NCI-H128 (cell line): ENCODE data around the gene MVD.
A peak's percentile ranks its signal among the peaks of the same experiment; 100 is the strongest.

Source experiments
- DNase-seq: peaks from one replicate; lab custom pipeline; 2025; ENCODE audit not compliant: unreplicated experiment; lab: John Stamatoyannopoulos, UW

MVD gene, protein sequence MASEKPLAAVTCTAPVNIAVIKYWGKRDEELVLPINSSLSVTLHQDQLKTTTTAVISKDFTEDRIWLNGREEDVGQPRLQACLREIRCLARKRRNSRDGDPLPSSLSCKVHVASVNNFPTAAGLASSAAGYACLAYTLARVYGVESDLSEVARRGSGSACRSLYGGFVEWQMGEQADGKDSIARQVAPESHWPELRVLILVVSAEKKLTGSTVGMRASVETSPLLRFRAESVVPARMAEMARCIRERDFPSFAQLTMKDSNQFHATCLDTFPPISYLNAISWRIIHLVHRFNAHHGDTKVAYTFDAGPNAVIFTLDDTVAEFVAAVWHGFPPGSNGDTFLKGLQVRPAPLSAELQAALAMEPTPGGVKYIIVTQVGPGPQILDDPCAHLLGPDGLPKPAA

DNA sequence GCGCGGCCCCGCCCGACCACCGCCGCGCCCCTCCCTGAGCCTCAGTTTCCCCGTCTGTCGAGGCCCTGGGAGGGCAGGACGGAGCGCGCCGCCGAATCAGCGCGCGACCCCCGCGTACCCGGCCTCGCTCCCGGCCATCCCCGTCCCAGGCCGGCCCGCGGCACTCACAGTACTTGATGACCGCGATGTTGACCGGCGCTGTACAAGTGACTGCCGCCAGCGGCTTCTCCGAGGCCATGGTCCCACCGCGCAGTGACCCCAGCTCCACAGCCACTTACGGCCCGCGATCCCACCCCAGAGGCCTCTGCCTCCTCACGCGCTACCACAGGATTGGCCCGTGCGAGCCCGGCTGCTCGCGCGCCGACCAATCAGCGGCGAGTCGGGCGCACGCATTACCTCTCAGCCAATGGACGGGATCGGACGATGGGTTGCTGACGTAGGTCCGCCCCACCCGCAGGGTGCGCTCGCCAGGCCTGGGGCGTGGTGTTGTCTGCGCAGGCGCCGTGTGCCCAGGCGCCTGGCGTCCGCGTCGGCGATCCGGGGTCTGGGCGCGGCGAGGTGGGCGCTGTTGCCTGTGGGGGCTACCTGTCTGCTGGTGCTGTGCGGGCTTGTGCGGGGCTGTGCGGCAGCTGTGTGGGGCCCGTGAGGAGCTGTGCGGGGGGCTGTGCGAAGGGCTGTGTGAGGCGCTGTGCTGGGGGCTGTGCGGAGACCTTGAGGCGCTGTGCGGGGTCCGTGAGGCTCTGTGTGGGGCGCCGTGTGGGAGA is at the start of gene MVD:
MVD (minus strand) TSS at position 249 of the 764 bp plus-strand sequence; CDS start at position 238, 11 bp downstream.
- peak; percentile 89 for DNase-seq

DNA sequence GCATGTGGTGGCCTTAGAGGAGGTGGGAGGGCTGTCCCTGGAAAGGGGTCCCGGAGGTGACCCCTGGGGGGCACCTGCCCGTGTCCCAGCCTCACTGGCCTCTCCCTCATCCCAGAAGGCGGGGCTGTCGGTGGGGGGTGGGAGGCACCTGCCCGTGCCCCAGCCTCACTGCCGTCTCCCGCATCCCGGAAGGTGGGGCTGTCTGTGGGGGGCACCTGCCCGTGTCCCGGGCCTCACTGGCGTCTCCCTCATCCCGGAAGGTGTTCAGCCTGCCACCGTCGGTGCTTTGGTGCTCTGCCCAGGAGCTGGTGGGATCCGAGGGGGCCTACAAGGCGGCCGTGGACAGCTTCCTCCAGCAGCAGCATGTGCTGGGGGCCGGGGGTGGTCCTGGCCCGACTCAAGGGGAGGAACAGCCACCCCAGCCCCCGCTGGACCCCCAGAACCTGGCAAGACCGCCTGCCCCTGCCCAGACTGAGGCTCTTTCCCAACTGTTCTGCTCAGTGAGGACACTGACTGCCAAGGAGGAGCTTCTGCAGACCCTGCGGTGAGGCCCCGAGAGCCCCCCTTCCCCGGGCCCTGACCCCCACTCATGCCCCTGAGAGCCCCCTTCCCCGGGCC is 49.6 kb upstream of the MVD start:
- no peak for DNase-seq

DNA sequence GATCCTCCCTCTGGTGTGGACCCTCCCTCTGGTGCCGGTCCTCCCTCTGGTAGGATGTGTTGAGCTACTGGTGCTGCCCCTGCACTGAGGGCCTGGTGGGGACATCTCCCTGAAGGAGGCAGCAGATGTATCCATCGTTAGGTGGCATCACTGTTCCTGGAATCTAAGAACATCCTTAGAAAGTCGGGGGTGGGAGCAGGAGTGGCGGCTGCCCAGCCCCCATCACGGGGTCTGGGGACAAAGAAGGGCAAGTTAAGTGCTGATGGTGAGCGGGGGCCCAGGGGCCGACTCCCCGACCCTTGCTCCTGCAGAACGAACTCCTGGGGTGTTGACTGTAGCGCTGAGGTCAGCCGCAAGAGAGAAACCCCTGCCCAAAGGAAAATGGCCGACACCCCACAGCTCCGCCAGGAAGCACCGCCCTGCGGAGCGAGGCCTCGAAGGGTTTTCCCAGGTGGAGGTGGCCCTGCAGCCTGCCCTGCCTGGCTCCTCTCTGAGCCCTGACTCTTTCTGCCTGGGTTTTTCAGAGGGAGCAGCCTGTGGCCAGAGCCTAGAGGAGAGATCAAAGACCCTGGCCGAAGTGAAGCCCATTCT is 49.0 kb upstream of the MVD start:
- DNase-seq, result no peak

DNA sequence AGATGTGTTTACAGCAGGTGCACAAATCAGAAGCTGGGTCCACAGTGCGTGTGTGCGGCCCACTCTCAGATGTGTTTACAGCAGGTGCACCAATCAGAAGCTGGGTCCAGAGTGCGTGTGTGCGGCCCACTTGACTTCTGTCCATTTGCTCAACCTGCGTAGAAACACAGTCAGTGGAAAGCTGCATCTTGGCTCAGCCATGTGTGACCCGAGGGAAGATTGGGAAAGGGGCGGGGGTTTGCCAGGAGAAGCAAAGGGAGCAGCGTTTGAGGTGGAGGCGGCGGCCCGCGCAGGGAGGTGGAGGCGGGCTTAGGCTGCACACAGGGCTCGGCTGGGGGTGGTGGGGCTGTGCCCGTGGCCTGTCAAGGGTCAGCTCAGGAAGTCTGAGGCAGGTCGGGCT is 47.7 kb upstream of the MVD start:
- DNase-seq, result no peak

DNA sequence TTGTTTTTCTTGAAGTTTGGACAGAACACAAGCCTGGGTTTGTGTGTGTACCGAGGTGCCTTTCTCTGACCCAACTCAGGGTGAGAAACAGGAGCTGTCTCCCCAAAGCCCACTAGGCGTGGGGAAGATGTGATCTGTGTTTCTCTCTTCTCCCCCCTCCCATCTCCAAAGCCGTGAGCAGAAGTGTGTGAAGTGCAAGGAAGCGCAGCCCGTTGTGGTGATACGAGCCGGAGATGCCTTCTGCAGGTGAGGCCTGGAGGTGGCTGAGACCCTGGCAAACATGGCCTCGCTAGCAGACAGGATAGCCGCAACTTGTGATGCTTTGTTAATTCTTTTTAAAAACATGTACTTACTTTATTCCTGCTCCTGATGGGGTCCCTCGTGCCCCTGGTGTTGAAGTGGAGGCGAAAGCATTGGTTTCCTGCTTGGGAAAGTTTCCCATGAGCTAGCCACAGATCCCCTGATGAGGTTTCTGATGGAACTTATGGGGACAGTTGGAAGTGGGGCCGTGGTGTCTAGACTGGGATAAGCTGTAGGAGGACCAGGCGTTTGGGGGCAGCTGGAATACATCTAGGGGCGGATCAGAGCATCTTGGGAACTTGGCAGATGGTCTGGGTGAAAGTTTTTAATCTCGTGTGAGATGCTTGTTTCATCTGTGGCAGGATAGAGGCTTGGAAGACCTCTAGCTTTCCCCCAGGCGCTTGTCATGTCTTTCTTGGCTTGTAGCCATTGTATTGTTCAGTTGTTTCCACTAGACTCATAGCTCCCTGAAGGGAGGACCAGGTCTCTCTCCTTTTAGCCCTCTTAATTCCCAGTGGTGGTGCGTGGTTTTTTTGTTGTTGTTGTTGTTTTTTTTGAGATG is 44.3 kb upstream of the MVD start:
- DNase-seq, result no peak

DNA sequence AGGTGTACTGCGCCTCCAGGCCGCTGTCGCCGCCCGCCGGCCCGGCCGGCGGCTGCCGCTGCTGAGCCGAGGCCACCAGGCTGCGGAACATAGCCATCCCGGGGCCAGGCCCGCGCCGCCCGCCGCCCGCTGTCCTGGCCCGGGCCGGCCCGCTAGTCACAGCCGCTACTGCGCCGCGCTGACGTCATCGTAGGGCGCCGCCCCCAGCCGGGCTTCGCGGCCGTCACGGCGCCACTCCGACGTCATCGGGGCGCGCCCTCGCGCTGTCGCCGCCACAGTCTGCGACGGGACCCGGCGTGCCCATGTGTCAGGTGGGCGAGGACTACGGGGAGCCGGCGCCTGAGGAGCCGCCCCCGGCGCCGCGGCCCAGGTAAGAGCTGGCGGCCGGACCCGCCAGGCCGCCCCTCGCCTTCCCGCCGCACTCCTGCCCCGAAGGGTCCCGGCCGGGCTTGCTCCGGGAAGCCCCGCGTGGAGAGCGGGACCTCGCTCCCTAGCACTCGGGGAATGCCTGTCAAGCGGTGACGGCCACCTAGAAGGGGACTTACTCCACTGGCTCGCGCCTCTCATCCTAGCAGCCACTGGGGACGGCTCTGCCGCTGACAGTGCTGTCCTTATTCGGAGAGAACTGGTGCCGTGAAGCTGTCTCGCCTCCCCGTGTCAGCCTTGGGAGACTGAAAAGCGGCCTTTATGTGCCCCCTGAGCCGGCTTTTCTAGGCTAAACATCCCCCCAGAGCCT is 43.5 kb upstream of the MVD start, which contains the start of the genes CTU2 and RNF166:
CTU2 (plus strand) TSS at position 275 of the 736 bp plus-strand sequence; CDS start at position 303, 28 bp downstream.
RNF166 (minus strand) TSS at position 180 of the 736 bp plus-strand sequence; CDS start at position 97, 83 bp downstream.
- peak; percentile 29 for DNase-seq

DNA sequence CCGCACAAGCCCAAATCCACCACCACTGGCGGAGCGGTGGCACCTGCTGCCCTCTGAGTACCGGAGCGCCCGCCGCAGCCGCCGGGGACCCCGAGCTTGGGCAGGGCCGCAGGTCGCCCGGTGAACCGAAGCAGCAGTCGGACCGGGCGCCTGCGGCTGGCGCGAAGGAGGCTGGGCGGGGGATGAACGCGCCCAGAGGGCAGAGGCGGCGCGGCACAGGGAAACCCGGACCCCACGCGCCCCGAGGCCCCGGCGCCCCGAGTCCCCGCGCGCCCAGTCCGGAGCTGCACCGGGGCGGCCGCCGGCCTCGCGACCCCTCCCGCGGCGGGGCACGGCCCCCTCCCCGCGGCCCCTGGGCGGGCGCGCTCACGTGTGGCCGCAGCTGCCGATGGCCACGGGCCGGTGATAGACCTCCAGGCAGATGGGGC is 42.9 kb upstream of the MVD start:
- no peak for DNase-seq

DNA sequence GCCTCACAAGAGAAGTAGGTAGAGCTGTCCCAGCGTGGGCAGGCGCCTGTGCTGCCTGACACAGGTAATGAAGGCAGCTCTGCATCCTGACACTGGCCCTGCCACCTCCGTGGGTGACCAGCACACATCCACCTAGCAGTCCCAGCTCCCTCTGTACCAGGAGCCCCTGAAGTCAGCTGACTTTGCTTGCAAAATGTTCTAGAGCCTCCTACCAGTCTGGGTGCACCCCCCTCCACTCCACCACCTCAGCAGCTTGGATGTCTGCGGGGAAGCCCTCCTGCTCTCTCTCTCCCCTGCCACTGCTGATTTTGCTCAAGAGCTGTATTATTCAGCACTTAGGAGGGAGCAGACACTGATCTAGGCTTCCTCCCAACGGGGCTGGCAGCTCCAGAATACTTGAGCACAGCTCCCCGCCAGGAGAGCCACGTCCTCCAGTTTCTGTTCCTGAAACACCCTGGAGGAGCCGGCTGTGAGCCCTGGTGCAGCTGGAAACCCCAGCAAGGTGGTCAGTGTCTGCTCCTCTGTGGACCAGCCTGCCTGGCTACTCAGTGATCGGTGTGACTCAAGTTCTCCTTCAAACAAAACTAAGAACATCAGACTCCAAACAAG is 42.3 kb upstream of the MVD start:
- no peak for DNase-seq

DNA sequence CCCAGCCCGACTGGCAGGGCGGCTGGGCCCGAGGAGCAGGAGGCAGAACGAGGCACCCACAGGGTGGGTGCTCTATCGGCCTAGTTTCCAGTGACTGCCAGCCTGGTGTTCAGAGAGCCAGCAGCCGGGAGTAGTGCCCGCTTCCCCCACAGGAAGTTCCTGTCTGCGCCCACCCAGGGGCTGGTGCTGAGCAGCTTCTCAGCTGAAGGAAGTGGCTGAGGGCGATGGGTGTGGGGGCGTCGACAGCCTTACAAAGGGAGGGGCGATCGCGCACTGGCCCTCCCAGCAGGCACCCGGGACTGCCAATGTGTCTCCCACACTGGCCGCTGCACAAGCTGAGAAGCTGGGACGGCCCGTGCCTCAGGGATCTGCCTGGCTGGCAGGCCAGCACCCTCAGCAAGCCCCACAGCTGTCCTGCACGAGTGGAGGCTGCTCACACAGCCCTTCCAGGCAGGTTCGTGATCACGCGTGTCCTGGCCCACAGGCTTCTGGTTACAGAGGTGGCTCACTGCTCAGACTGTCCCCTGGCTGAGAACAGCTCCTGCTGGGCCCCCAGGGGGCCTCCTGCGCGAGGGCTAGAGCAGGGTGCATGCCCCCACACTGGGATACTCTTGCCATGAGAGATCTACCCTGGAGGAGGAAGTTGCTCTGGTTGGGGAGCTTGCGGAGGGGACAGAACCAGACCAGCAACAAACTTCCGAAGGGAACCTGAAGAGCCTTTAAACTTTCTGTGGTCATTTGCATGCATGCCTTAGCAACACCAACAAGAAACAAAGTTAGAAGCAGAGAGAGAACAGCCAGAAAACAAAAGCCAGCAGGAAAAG is 40.8 kb upstream of the MVD start:
- no peak for DNase-seq

DNA sequence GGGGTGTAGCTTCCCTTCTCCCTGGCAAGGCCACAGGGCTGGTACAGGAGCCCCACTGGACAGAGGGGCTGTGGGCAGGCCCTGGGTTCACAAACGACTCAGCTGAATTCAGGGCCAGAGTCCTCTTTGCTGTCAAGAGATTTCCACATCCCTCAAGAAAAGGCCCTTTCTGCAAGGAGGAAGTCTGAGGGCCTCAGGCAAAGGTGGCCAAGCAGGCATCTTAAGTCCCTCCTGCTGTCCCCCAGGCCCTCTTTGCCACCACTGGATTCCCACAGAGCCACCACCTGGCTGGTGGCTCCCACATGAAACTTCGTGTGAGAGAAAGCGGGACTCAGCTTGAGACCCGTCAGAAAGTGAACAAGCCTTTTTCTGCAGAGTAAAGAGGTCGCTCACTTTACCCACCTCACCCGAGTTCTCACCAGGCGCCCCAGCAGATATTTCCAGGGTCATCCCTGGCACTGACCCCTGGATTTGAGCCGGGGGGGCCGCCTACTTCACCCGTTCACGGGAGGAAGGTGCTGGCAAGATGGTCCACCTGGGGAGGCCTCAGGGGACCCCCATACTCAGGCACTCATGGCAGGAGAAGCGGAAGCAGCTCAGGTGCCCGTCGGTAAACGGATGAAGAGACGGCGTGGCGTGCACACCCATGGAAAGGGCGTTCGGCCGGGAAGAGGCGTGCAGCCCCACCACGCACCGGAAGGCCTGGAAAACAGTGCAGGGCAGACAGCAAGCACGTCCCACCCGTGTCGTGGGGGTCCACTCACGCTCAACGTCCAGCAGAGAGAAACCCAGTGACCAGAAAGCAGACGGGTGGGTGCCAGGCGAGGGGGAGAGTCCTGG is 39.7 kb upstream of the MVD start:
- DNase-seq, result no peak

DNA sequence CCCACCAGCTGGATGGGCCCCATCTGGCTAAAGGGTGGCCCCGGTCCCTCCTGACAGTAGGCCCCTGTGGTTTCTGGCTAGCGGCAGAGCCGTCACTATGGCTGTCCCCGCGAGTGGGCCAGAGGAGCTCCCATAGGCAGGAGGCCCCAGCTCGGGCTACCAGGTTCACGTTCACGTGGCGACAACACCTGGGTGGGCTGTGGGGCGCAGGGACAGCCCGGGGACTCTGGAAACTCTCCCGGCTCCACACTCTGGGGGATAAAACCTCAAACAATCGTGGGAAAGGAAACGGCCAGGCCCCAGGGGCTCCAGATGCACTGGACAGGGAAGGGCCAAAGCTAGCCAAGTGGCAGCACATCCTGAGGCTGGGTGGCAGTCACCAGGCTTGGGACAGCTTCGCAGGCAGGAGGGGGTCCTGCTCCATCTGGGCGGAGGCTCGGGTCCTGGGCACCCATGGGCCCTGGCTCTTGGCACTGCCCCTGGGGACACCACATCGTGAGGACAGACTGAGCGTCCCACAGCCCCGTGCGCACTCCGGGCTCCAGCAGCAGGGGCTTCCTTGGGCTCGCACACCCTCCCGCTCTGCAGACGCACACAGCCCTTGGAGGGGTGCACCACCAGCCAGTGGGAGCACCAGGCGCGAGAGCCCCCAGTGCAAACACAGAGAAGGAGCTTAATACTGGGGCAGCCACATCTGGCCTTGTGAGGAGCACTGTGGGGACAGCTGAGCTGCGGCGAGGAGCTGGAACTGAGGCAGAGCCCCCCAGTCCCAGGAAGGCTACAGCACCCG is 38.9 kb upstream of the MVD start:
- DNase-seq, result no peak

DNA sequence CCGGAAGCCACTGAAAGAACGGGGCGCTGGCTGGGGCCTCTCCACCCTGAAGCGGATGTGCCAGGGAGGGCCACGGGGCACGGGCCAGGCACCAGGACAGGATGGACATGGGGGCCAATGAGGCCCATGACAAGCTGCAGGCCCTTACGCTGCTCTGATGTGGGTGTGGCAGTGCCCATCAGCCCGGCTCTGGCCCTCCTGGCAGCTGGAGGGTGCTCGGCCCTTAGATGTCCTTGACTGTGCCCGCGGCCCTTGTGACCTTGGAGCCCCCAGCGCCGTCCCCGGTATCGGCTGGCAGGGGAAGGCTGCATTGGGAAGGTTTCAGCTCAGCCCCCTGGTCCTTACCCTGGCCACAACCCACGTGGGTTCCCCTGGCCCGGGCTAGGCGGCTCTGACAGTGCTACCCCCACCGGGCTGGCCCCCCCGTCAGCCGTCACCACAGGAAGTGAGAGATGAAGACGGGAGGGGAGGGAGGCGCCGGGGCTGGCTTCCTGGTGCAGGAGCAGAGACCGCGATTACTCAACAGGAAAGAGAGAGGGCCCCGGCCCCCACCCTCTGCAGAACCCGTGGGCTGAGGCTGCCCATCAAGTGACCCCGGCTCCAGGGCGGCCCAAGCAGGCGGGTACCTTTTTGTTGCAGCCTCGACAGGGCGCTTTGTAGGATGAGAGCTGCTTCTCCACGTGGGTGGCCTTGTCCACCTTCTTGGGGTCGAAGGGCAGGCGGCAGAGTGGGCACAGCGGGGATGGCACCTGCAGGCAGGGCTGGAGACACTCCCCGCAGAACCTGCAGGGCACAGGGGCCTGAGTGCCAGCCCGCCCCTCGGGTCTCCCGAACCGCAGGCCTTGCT is 38.0 kb upstream of the MVD start:
- DNase-seq, result no peak

DNA sequence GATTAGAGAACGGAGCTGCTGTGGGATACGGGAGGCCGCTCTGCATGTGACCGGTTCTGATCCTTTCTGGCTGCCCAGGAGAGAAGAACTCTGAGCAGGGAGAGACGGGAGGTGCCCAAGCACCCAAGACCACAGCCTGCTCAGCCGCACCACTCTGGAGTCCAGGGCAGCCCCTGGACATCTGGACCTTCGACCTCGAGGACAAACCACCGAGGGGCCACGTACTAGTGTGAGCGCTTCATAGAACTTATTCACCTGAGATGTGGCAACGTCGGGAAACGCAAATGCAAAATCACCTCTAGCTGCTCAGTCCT is 37.4 kb upstream of the MVD start:
- DNase-seq, result no peak

DNA sequence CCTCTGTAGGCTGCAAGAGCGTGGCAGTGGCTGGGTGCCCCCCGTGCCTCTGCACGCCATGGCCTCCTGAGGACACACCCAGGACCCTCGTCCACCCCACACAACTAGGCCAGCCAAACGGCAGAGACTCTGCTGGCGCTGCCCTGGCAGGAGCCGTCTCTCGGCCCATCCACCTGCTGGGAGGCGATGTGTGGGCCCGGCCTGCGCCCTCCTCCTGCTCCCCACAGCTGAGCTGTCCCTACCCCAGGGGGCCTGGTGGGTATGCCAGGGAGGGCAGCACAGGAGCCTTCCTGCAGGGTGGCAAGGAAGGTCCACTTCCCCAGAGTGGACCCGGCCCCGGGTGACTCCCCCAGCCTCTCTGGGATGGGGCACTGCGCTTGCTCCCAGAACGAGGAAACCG is 36.3 kb upstream of the MVD start:
- DNase-seq, result no peak

DNA sequence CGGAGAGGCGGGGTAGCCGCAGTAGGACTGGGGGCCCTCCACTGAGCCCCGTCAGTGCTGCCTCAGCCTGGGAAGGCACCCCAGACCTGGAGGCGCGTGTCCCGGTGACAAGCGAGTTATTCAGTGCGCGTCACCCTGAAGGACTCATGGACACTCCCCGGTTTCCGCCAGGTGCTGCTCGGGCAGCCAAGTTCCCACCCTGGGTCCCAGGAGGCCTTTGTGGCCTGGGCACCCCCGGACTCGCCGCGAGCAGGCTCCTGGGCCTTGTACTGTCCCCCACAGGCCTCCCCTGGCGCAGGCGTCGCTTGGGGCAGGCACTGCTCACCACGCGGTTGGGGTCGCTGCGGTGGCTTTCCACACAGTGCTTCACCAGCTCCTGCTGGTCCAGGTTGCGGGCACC is 35.8 kb upstream of the MVD start:
- no peak for DNase-seq
